ENCODE results near the gene MSH6. TPM values are rescaled to one million over a fixed set of nuclear protein-coding genes. Genes with fewer than 3 reads are reported as not detected.

The MSH6 gene
- total RNA-seq, 1 donor from 2014 or later: 53.8 TPM

GRCh38 chr2:47785986-47786385 is 3.0 kb downstream of the MSH6 start:
- Mint-ChIP-seq H3K27me3 (ENCODE audit: low read depth, unreplicated experiment) (no peaks in the 10 kb centered on the region), H3K9me3 (ENCODE audit: unreplicated experiment) (no peaks in the 10 kb centered on the region), H3K27ac (ENCODE audit: unreplicated experiment) (no peak overlapping the region), H3K36me3 (ENCODE audit: low read depth, unreplicated experiment) (no peaks in the 10 kb centered on the region), H3K4me3 (ENCODE audit: unreplicated experiment) (peak overlapping the region; percentile 88), H3K4me1 (ENCODE audit: low read depth, unreplicated experiment) (peaks cover 9% of the 10 kb centered on the region)
- no peak overlapping the region for H3K9ac ChIP-seq (ENCODE audit: low read length)
- no peak overlapping the region for H3K27ac ChIP-seq (ENCODE audit: low read depth, low read length)
- H3K4me2 ChIP-seq (ENCODE audit: low read length): peak overlapping the region; percentile 46
- FAIRE-seq: no peak
- H3K4me3 ChIP-seq (ENCODE audit: insufficient read depth, low read depth, low read length): no peak overlapping the region
- H3K36me3 ChIP-seq (ENCODE audit: insufficient read depth, low read length): no peaks in the 10 kb centered on the region
- no peaks in the 10 kb centered on the region for H3K9me3 ChIP-seq (ENCODE audit: insufficient read depth, low read depth, low read length)
- peaks cover 8% of the 10 kb centered on the region for H3K4me1 ChIP-seq (ENCODE audit: insufficient read depth, low read length)
- peaks cover 69% of the 10 kb centered on the region for H3K79me2 ChIP-seq (ENCODE audit: insufficient read depth, low read length)
- TF ChIP-seq EZH2 (IDR thresholded peaks at IDR 0.05; ENCODE audit: insufficient read depth, low read length) (no peak), CTCF (IDR thresholded peaks at IDR 0.05; ENCODE audit: insufficient read depth, low read depth, low read length) (no peak)
- no peak overlapping the region for H2AFZ ChIP-seq (ENCODE audit: low read depth, low read length)
- no peak for DNase-seq (ENCODE audit: low read depth)
- H4K20me1 ChIP-seq (ENCODE audit: insufficient read depth, low read length): peaks cover 43% of the 10 kb centered on the region
- no peaks in the 10 kb centered on the region for H3K27me3 ChIP-seq (ENCODE audit: insufficient read depth, low read length)

- H3K4me3 ChIP-seq (ENCODE audit: insufficient read depth, low read depth, low read length): no peak overlapping the region
- FAIRE-seq: no peak
- H3K27ac Mint-ChIP-seq (ENCODE audit: unreplicated experiment): no peak overlapping the region
- H3K36me3 ChIP-seq (ENCODE audit: insufficient read depth, low read length): peaks cover 43% of the 10 kb centered on the region
- peaks cover 68% of the 10 kb centered on the region for H3K79me2 ChIP-seq (ENCODE audit: insufficient read depth, low read length)
- H3K4me3 Mint-ChIP-seq (ENCODE audit: unreplicated experiment): no peak overlapping the region
- no peak overlapping the region for H3K27ac ChIP-seq (ENCODE audit: low read depth, low read length)
- no peak for DNase-seq (ENCODE audit: low read depth)
- no peaks in the 10 kb centered on the region for H3K9me3 Mint-ChIP-seq (ENCODE audit: unreplicated experiment)
- H3K36me3 Mint-ChIP-seq (ENCODE audit: low read depth, unreplicated experiment): peaks cover 25% of the 10 kb centered on the region
- H2AFZ ChIP-seq (ENCODE audit: low read depth, low read length): no peak overlapping the region
- no peaks in the 10 kb centered on the region for H3K4me1 ChIP-seq (ENCODE audit: insufficient read depth, low read length)
- H3K27me3 ChIP-seq (ENCODE audit: insufficient read depth, low read length): no peaks in the 10 kb centered on the region
- no peaks in the 10 kb centered on the region for H3K9me3 ChIP-seq (ENCODE audit: insufficient read depth, low read depth, low read length)
- H3K27me3 Mint-ChIP-seq (ENCODE audit: low read depth, unreplicated experiment): no peaks in the 10 kb centered on the region
- H3K4me1 Mint-ChIP-seq (ENCODE audit: low read depth, unreplicated experiment): no peaks in the 10 kb centered on the region
- no peak overlapping the region for H3K9ac ChIP-seq (ENCODE audit: low read length)
- H3K4me2 ChIP-seq (ENCODE audit: low read length): no peak overlapping the region
- TF ChIP-seq EZH2 (IDR thresholded peaks at IDR 0.05; ENCODE audit: insufficient read depth, low read length) (no peak), CTCF (IDR thresholded peaks at IDR 0.05; ENCODE audit: insufficient read depth, low read depth, low read length) (no peak)
- H4K20me1 ChIP-seq (ENCODE audit: insufficient read depth, low read length): peaks cover 34% of the 10 kb centered on the region
Measured at GRCh38 chr2:47796090-47796697, 13.2 kb downstream of the MSH6 start.

GRCh38 chr2:47798631-47799030 is 15.7 kb downstream of the MSH6 start:
- Histone ChIP-seq H3K79me2 (ENCODE audit: insufficient read depth, low read length) (peaks cover 64% of the 10 kb centered on the region), H3K27ac (ENCODE audit: low read depth, low read length) (no peak overlapping the region), H3K9ac (ENCODE audit: low read length) (no peak overlapping the region), H3K36me3 (ENCODE audit: insufficient read depth, low read length) (peaks cover 52% of the 10 kb centered on the region), H2AFZ (ENCODE audit: low read depth, low read length) (no peak overlapping the region), H3K4me3 (ENCODE audit: insufficient read depth, low read depth, low read length) (no peak overlapping the region), H4K20me1 (ENCODE audit: insufficient read depth, low read length) (peaks cover 32% of the 10 kb centered on the region), H3K4me2 (ENCODE audit: low read length) (no peak overlapping the region), H3K4me1 (ENCODE audit: insufficient read depth, low read length) (no peaks in the 10 kb centered on the region), H3K9me3 (ENCODE audit: insufficient read depth, low read depth, low read length) (peaks cover 4% of the 10 kb centered on the region), H3K27me3 (ENCODE audit: insufficient read depth, low read length) (no peaks in the 10 kb centered on the region)
- peaks cover 35% of the 10 kb centered on the region for H3K36me3 Mint-ChIP-seq (ENCODE audit: low read depth, unreplicated experiment)
- TF ChIP-seq EZH2 (IDR thresholded peaks at IDR 0.05; ENCODE audit: insufficient read depth, low read length): no peak
- no peak for TF ChIP-seq CTCF (IDR thresholded peaks at IDR 0.05; ENCODE audit: insufficient read depth, low read depth, low read length)
- H3K4me1 Mint-ChIP-seq (ENCODE audit: low read depth, unreplicated experiment): no peaks in the 10 kb centered on the region
- H3K27me3 Mint-ChIP-seq (ENCODE audit: low read depth, unreplicated experiment): no peaks in the 10 kb centered on the region
- H3K27ac Mint-ChIP-seq (ENCODE audit: unreplicated experiment): peak overlapping the region; percentile 0
- no peaks in the 10 kb centered on the region for H3K9me3 Mint-ChIP-seq (ENCODE audit: unreplicated experiment)
- DNase-seq (ENCODE audit: low read depth) (no peak), FAIRE-seq (no peak)
- no peak overlapping the region for H3K4me3 Mint-ChIP-seq (ENCODE audit: unreplicated experiment)

Data from astrocyte (in vitro differentiated cells and primary cell).